ENCODE data around the gene SLC5A8.

Gene SLC5A8

GRCh38 chr12:101127521-101128219 is 82.4 kb downstream of the SLC5A8 start:
- no peak for DNase-seq (ENCODE audit: low read depth)
- no peak overlapping the region for H3K4me3 ChIP-seq (ENCODE audit: low read length)
- TF ChIP-seq, protein P1, sequence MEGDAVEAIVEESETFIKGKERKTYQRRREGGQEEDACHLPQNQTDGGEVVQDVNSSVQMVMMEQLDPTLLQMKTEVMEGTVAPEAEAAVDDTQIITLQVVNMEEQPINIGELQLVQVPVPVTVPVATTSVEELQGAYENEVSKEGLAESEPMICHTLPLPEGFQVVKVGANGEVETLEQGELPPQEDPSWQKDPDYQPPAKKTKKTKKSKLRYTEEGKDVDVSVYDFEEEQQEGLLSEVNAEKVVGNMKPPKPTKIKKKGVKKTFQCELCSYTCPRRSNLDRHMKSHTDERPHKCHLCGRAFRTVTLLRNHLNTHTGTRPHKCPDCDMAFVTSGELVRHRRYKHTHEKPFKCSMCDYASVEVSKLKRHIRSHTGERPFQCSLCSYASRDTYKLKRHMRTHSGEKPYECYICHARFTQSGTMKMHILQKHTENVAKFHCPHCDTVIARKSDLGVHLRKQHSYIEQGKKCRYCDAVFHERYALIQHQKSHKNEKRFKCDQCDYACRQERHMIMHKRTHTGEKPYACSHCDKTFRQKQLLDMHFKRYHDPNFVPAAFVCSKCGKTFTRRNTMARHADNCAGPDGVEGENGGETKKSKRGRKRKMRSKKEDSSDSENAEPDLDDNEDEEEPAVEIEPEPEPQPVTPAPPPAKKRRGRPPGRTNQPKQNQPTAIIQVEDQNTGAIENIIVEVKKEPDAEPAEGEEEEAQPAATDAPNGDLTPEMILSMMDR (IDR thresholded peaks at IDR 0.05; ENCODE audit: insufficient read depth, low read depth, low read length, missing control alignments): no peak

DNA sequence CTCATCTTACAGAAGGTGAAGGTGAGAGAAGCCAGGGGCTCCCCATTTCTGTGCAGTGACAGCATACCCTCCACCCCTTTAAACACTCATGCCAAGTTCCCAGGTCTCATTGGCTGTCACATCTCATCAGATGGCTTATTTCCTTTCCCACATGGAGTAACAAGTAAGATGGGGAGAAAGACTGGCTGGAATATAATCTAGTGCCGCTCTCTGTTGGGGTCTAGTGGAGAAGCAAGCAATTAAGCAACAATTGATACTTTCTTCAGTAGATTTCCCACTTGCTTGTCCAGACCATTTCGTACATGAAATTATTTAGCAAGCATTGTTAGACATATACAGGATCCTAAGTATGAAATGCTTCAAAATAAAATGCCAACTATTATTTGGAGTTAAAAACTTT is 92.2 kb downstream of the SLC5A8 start:
- peak; percentile 4 for DNase-seq (ENCODE audit: low read depth)
- H3K4me3 ChIP-seq (ENCODE audit: low read length): no peak overlapping the region
- TF ChIP-seq, protein P1 (IDR thresholded peaks at IDR 0.05; ENCODE audit: insufficient read depth, low read depth, low read length, missing control alignments): no peak

GRCh38 chr12:101116911-101117310 is 93.1 kb downstream of the SLC5A8 start:
- TF ChIP-seq, protein P1 (IDR thresholded peaks at IDR 0.05; ENCODE audit: insufficient read depth, low read depth, low read length, missing control alignments): no peak

DNA sequence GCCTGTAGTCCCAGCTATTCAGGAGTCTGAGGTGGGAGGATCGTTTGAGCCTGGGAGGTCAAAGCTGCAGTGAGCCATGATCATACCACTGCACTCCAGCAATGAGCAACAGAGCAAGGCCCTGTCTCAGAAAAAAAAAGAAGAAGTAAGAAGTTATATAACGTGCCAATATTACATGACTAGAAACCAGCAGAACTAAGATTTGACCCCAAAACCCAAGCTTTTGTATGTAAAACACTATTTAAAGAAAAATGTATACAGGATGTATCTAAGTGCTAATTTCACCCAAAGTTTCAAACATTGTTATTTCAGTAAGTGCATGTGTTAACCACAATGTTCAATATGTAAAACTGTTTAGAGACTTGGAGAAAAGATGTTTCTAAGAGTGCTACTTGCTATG is 94.7 kb downstream of the SLC5A8 start:
- TF ChIP-seq, protein P1 (IDR thresholded peaks at IDR 0.05; ENCODE audit: insufficient read depth, low read depth, low read length, missing control alignments): no peak
- no peak overlapping the region for H3K4me3 ChIP-seq (ENCODE audit: low read length)
- DNase-seq (ENCODE audit: low read depth): no peak

More at GRCh38 chr12:101116911-101117310, 93.1 kb downstream of the SLC5A8 start:
- no peak for DNase-seq (ENCODE audit: low read depth)
- no peak overlapping the region for H3K4me3 ChIP-seq (ENCODE audit: low read length)

DNA sequence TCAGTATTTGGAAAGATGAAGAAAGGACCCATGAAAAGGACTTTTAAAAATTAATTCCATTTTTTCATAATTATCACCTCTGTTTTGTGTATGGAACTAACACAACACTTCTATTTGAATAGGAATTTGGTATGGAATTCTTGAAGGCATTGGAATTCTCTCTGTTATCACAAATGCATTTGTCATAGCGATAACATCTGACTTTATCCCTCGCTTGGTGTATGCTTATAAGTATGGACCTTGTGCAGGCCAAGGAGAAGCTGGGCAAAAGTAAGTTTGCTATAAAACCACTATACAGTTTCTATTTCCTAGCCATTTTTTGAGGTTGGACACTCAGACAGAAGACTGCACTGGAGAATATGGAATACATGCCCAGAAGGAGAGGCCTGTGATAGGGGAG is 98.6 kb downstream of the SLC5A8 start:
- DNase-seq (ENCODE audit: low read depth): no peak
- no peak overlapping the region for H3K4me3 ChIP-seq (ENCODE audit: low read length)
- TF ChIP-seq, protein P1 (IDR thresholded peaks at IDR 0.05; ENCODE audit: insufficient read depth, low read depth, low read length, missing control alignments): no peak

GRCh38 chr12:101110866-101111265 is 99.2 kb downstream of the SLC5A8 start:
- H3K4me3 ChIP-seq (ENCODE audit: low read length): no peak overlapping the region
- no peak for DNase-seq (ENCODE audit: low read depth)
- TF ChIP-seq, protein P1 (IDR thresholded peaks at IDR 0.05; ENCODE audit: insufficient read depth, low read depth, low read length, missing control alignments): no peak

DNA sequence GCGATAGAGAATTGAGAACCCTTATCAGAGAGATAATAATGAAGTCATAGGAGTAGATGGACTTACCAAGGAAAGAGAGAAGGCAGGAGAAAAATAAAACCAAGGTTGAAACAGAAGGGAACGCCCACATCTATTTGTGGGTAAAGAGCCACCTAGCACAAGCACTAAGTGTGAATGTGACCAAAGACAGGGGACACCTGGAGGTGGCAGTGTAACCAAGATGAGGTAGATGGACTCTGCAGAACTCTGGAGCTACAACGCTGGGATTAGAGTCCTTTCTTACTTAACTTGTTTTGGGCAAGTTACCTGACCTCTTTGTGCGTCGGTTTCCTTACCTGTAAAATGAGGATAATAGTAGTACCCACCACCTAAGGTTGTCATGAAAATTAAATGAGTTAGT is 101.9 kb downstream of the SLC5A8 start:
- no peak for DNase-seq (ENCODE audit: low read depth)
- TF ChIP-seq, protein P1 (IDR thresholded peaks at IDR 0.05; ENCODE audit: insufficient read depth, low read depth, low read length, missing control alignments): no peak
- no peak overlapping the region for H3K4me3 ChIP-seq (ENCODE audit: low read length)

Measured in epithelial cell of esophagus (primary cell).